ENCODE measurements around the gene IGF2R.

- no peak for TF ChIP-seq CTCF (optimal IDR thresholded peaks at IDR 0.05 in 1 of 3, IDR thresholded peaks at IDR 0.05 in 1 of 3, conservative IDR thresholded peaks at IDR 0.05 in 1 of 3; ENCODE audit: extremely low read depth in 1 of 3, insufficient read depth in 2 of 3, low read length in 3 of 3)
- no peak for TF ChIP-seq EZH2 (IDR thresholded peaks at IDR 0.05; ENCODE audit: low read length)
Observed at GRCh38 chr6:159969921-159970320, 1.0 kb downstream of the IGF2R start.

Measured in keratinocyte (primary cell).